ENCODE measurements around the gene GORASP1.

The GORASP1 gene

GRCh38 chr3:39141171-39141995 lies 34.0 kb upstream of the GORASP1 start:
- DNase-seq = peak in 1 of 2 donors; percentile 51

GRCh38 chr3:39140341-39140971 lies 33.0 kb upstream of the GORASP1 start:
- peak in 1 of 2 donors; percentile 15 for DNase-seq

- DNase-seq = peak in 1 of 2 donors; percentile 22
Observed at GRCh38 chr3:39139442-39139841, 32.0 kb upstream of the GORASP1 start.

- DNase-seq = peak in 1 of 2 donors; percentile 27
Observed at GRCh38 chr3:39138804-39139415, 31.5 kb upstream of the GORASP1 start.

GRCh38 chr3:39137991-39138803 lies 30.8 kb upstream of the GORASP1 start:
- peak in 1 of 2 donors; percentile 34 for DNase-seq

GRCh38 chr3:39137435-39137936 lies 30.1 kb upstream of the GORASP1 start:
- DNase-seq = peak in 1 of 2 donors; percentile 31

GRCh38 chr3:39136533-39137434 lies 29.4 kb upstream of the GORASP1 start:
- peak in 1 of 2 donors; percentile 25 for DNase-seq

GRCh38 chr3:39135170-39135805 lies 27.9 kb upstream of the GORASP1 start:
- DNase-seq = peak in 1 of 2 donors; percentile 14

GRCh38 chr3:39134305-39134704 lies 26.9 kb upstream of the GORASP1 start:
- DNase-seq = no peak

- DNase-seq = peak in 1 of 2 donors; percentile 9
Observed at GRCh38 chr3:39133822-39134221, 26.4 kb upstream of the GORASP1 start.

GRCh38 chr3:39133093-39133490 lies 25.7 kb upstream of the GORASP1 start:
- DNase-seq = peak in 1 of 2 donors; percentile 9

GRCh38 chr3:39132096-39133092 lies 25.0 kb upstream of the GORASP1 start:
- peak in 1 of 2 donors; percentile 4 for DNase-seq

- DNase-seq = no peak
Observed at GRCh38 chr3:39130693-39131265, 23.4 kb upstream of the GORASP1 start.

- no peak for DNase-seq
Observed at GRCh38 chr3:39130026-39130425, 22.6 kb upstream of the GORASP1 start.

GRCh38 chr3:39128951-39129350 lies 21.5 kb upstream of the GORASP1 start:
- no peak for DNase-seq

- no peak for DNase-seq
Observed at GRCh38 chr3:39127908-39128304, 20.5 kb upstream of the GORASP1 start.

GRCh38 chr3:39127269-39127907 lies 20.0 kb upstream of the GORASP1 start:
- no peak for DNase-seq

GRCh38 chr3:39126532-39127071 lies 19.2 kb upstream of the GORASP1 start:
- peak in 1 of 2 donors; percentile 50 for DNase-seq

Data from CD4-positive, alpha-beta T cell treated with Interleukin-4 for 1 hour (primary cell).